Fibroblast of lung (primary cell): ENCODE data around the gene COX7B. TPM values are rescaled to one million over a fixed set of nuclear protein-coding genes. Genes with fewer than 3 reads are reported as not detected.
A peak's percentile ranks its signal among the peaks of the same experiment; 100 is the strongest.

Source experiments
- DNase-seq, 2 donors: peaks; one replicate each; pipeline versions ENCODE4 v3.0.0 to v3.0.0-alpha.2; 2010; ENCODE audit warnings: low read depth in 2 of 2
- H2AFZ ChIP-seq: 2 replicates; pipeline ENCODE4 v1.5.1; 2012; ENCODE audit warnings: low read length, control low read depth, inconsistent platforms
- H3K27ac ChIP-seq: 2 replicates; pipeline ENCODE4 v1.5.1; 2011; ENCODE audit warnings: low read length, control low read depth; ENCODE audit not compliant: insufficient read depth
- H3K27me3 ChIP-seq: 2 replicates; pipeline ENCODE4 v1.5.1; 2011; ENCODE audit warnings: mild to moderate bottlenecking, low read length; ENCODE audit not compliant: control insufficient read depth, insufficient read depth
- H3K36me3 ChIP-seq: 2 replicates; pipeline ENCODE4 v1.5.1; 2011; ENCODE audit warnings: low read length; ENCODE audit not compliant: control insufficient read depth, insufficient read depth
- H3K4me1 ChIP-seq: 2 replicates; pipeline ENCODE4 v1.5.1; 2011; ENCODE audit warnings: low read length; ENCODE audit not compliant: control insufficient read depth, insufficient read depth; ENCODE audit errors: extremely low read depth
- H3K4me2 ChIP-seq: 2 replicates; pipeline ENCODE4 v1.5.1; 2011; ENCODE audit warnings: low read length, control low read depth; ENCODE audit not compliant: insufficient read depth; ENCODE audit errors: extremely low read depth
- H3K4me3 ChIP-seq, 4 experiments: fragments of 200-600 bp in 1 of 4; sonication (generic) in 1 of 4; replicated peaks in 1 of 4; 2 replicates each; pipeline ENCODE4 v1.5.1; 2011 to 2016; ENCODE audit warnings: low read length in 4 of 4, low read depth in 3 of 4, mild to moderate bottlenecking in 3 of 4, control low read depth in 2 of 4, inconsistent platforms in 1 of 4, mixed read lengths in 1 of 4; ENCODE audit not compliant: insufficient read depth in 1 of 4; ENCODE audit errors: control extremely low read depth in 1 of 4
- H3K79me2 ChIP-seq: 2 replicates; pipeline ENCODE4 v1.5.1; 2012; ENCODE audit warnings: mild to moderate bottlenecking, low read length, inconsistent platforms; ENCODE audit not compliant: control insufficient read depth, insufficient read depth
- H3K9ac ChIP-seq: 2 replicates; pipeline ENCODE4 v1.5.1; 2011; ENCODE audit warnings: mild to moderate bottlenecking, low read length, control low read depth; ENCODE audit not compliant: insufficient read depth
- H3K9me3 ChIP-seq: 2 replicates; pipeline ENCODE4 v1.5.1; 2012; ENCODE audit warnings: low read depth, low read length; ENCODE audit not compliant: control insufficient read depth, insufficient read depth
- H4K20me1 ChIP-seq: 2 replicates; pipeline ENCODE4 v1.5.1; 2011; ENCODE audit warnings: low read length; ENCODE audit not compliant: control insufficient read depth, insufficient read depth; ENCODE audit errors: extremely low read depth
- EZH2 ChIP-seq: IDR thresholded peaks from 2 replicates; pipeline ENCODE4 v1.5.1; 2012; ENCODE audit warnings: low read length, control low read depth, mild to moderate bottlenecking; ENCODE audit errors: missing control alignments
- polyA plus RNA-seq, 2 donors: library from polyadenylated mRNA; depleted of rRNA in 1 of 2; stranded (reverse) in 1 of 2; unstranded in 1 of 2; fragments of >200 nt; gene quantifications; 2 replicates each; pipeline ENCODE4 v1.2.1, GENCODE V29; 2011 to 2012; ENCODE audit warnings: missing spikeins in 1 of 2
- total RNA-seq: library from RNA; depleted of rRNA; stranded (reverse); fragments of >200 nt; gene quantifications from 2 replicates; pipeline ENCODE4 v1.2.1, GENCODE V29; 2014
- TF ChIP-seq, protein P1 (sequence below), 2 donors: IDR thresholded peaks in 1 of 2; conservative IDR thresholded peaks in 1 of 2; 1 replicate in 1 of 2; 2 replicates in 1 of 2; pipeline ENCODE4 v1.5.1; 2011 to 2012; ENCODE audit warnings: low read length in 2 of 2, control low read depth in 1 of 2, inconsistent platforms in 1 of 2, low read depth in 1 of 2, mild to moderate bottlenecking in 1 of 2

The COX7B gene
- total and polyA plus RNA-seq, 2 donors (not counting 1 experiment from before 2014, with no cell fraction given) = 291 to 660 TPM

DNA sequence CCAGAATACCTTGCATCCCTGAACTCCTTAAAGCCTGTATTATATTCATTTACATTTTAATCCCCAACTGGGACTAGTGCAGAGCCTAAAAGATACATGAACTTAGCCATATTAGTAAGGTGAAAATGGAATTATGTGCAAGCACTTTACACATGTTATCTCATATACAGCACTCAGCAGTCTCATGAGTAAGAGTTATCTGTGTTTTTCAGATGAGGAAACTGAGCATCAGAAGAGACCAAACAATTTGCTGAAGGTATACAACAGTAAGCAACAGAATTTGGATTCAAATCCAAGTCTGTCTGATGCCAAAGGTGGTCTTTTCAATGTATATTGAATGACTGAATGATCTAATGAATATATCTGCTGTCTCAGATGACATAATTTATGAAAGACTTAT lies 23.5 kb downstream of the COX7B start:
- H3K27me3 ChIP-seq = no peaks in the 10 kb centered on the region
- H3K79me2 ChIP-seq = no peaks in the 10 kb centered on the region
- H3K4me3 ChIP-seq = no peak overlapping the region
- no peak overlapping the region for H2AFZ ChIP-seq
- no peak overlapping the region for H3K9ac ChIP-seq
- no peak for TF ChIP-seq EZH2
- TF ChIP-seq, protein P1, sequence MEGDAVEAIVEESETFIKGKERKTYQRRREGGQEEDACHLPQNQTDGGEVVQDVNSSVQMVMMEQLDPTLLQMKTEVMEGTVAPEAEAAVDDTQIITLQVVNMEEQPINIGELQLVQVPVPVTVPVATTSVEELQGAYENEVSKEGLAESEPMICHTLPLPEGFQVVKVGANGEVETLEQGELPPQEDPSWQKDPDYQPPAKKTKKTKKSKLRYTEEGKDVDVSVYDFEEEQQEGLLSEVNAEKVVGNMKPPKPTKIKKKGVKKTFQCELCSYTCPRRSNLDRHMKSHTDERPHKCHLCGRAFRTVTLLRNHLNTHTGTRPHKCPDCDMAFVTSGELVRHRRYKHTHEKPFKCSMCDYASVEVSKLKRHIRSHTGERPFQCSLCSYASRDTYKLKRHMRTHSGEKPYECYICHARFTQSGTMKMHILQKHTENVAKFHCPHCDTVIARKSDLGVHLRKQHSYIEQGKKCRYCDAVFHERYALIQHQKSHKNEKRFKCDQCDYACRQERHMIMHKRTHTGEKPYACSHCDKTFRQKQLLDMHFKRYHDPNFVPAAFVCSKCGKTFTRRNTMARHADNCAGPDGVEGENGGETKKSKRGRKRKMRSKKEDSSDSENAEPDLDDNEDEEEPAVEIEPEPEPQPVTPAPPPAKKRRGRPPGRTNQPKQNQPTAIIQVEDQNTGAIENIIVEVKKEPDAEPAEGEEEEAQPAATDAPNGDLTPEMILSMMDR (conservative IDR thresholded peaks at IDR 0.05 in 1 of 2, IDR thresholded peaks at IDR 0.05 in 1 of 2; ENCODE audit: low read depth in 1 of 2, low read length in 2 of 2) = no peak
- H3K9me3 ChIP-seq = no peaks in the 10 kb centered on the region
- H4K20me1 ChIP-seq = no peaks in the 10 kb centered on the region
- no peak overlapping the region for H3K27ac ChIP-seq
- no peak overlapping the region for H3K4me2 ChIP-seq
- no peaks in the 10 kb centered on the region for H3K4me1 ChIP-seq
- no peaks in the 10 kb centered on the region for H3K36me3 ChIP-seq
- DNase-seq = no peak

DNA sequence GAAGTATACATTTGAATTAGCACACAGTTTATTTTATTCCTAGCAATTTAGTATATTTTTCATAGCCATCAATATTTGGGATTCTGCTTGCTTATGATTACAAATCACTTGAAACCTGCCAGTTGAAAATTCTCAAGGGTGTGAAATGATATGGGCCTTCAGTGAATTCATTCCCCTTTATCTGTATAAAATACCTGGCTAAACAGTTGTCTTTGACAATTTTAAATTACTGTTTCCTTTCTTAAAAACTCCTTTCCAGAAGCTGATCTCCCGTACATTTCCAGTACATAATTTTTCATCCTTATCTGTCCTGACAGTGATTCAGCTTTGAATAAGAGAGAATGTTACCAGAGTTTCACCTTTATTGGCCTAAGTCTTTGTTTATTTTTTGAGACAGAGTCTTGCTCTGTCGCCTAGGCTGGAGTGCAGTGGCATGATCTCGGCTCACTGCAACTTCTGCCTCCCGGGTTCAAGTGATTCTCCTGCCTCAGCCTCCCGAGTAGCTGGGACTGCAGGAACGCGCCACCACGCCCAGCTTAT lies 25.1 kb downstream of the COX7B start:
- no peaks in the 10 kb centered on the region for H3K4me1 ChIP-seq
- no peak overlapping the region for H3K27ac ChIP-seq
- no peaks in the 10 kb centered on the region for H3K36me3 ChIP-seq
- no peak overlapping the region for H2AFZ ChIP-seq
- H3K27me3 ChIP-seq = no peaks in the 10 kb centered on the region
- no peak overlapping the region for H3K4me3 ChIP-seq
- no peak overlapping the region for H3K9ac ChIP-seq
- H3K4me2 ChIP-seq = peak overlapping the region; percentile 13
- peak in 1 of 2 donors; percentile 34 for DNase-seq
- no peaks in the 10 kb centered on the region for H3K9me3 ChIP-seq
- no peaks in the 10 kb centered on the region for H4K20me1 ChIP-seq
- TF ChIP-seq, protein P1 (conservative IDR thresholded peaks at IDR 0.05 in 1 of 2, IDR thresholded peaks at IDR 0.05 in 1 of 2; ENCODE audit: low read depth in 1 of 2, low read length in 2 of 2) = no peak
- TF ChIP-seq EZH2 = no peak
- no peaks in the 10 kb centered on the region for H3K79me2 ChIP-seq

DNA sequence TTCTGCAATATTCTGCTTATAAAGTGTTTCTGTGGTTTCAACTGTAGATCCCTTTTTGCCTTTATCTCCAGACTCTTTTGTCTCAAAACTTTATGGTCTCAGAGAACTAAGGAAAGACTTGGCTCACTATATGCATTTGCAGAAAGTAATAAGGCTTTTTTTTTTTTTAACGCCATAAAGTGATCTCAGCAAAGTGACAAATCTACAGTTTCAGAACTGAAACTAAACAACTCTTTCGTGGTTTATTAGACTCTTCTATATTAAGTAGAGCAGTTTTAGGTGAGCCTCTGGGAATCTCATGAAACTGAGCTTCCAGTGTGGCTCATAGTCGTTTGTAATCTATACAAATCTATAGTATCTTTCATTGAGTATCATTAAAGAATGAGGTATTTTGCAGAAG lies 26.5 kb downstream of the COX7B start:
- H3K9ac ChIP-seq = no peak overlapping the region
- no peaks in the 10 kb centered on the region for H4K20me1 ChIP-seq
- H3K4me2 ChIP-seq = peak overlapping the region; percentile 51
- TF ChIP-seq EZH2 = no peak
- TF ChIP-seq, protein P1 (conservative IDR thresholded peaks at IDR 0.05 in 1 of 2, IDR thresholded peaks at IDR 0.05 in 1 of 2; ENCODE audit: low read depth in 1 of 2, low read length in 2 of 2) = no peak
- no peak overlapping the region for H3K4me3 ChIP-seq
- H3K9me3 ChIP-seq = no peaks in the 10 kb centered on the region
- DNase-seq = no peak
- no peaks in the 10 kb centered on the region for H3K36me3 ChIP-seq
- H3K27ac ChIP-seq = no peak overlapping the region
- H3K27me3 ChIP-seq = no peaks in the 10 kb centered on the region
- H3K79me2 ChIP-seq = no peaks in the 10 kb centered on the region
- no peak overlapping the region for H2AFZ ChIP-seq
- H3K4me1 ChIP-seq = no peaks in the 10 kb centered on the region
